GM13976 (cell line): ENCODE measurements around the gene SOX5.

Experiments used
- DNase-seq: peaks from one replicate; pipeline ENCODE4 v3.0.0; 2012; ENCODE audit warnings: low spot score
- CTCF ChIP-seq: IDR thresholded peaks from 2 replicates; pipeline ENCODE4 v1.5.1; 2012; ENCODE audit warnings: borderline replicate concordance, mild to moderate bottlenecking; ENCODE audit not compliant: insufficient read depth; ENCODE audit errors: extremely low read depth, missing control alignments, control extremely low read depth
- in situ Hi-C: fragments of 300-500 bp; cut with MboI; formaldehyde crosslinking; loops from one replicate; pipeline ENCODE4 v1.12.0; 2022; ENCODE audit warnings: low sequenced_read_pairs, mixed read lengths, inconsistent platforms; ENCODE audit not compliant: unreplicated experiment

The SOX5 gene

GRCh38 chr12:23757541-23757962, 191.9 kb downstream of the SOX5 start:
- in situ Hi-C loops, result no loop called here
- no peak for DNase-seq
- TF ChIP-seq CTCF, result no peak

GRCh38 chr12:23756416-23756815, 193.1 kb downstream of the SOX5 start:
- TF ChIP-seq CTCF, result no peak
- no peak for DNase-seq
- in situ Hi-C loops, result no loop called here

GRCh38 chr12:23753628-23754365, 195.7 kb downstream of the SOX5 start:
- no peak for TF ChIP-seq CTCF
- in situ Hi-C loops, result no loop called here
- DNase-seq, result no peak

GRCh38 chr12:23752245-23752644, 197.2 kb downstream of the SOX5 start:
- DNase-seq, result no peak
- no peak for TF ChIP-seq CTCF
- in situ Hi-C loops, result no loop called here

- DNase-seq, result no peak
- TF ChIP-seq CTCF, result no peak
- in situ Hi-C loops, result no loop called here
Measured at GRCh38 chr12:23751641-23752040, 197.8 kb downstream of the SOX5 start.

GRCh38 chr12:23750923-23751322, 198.5 kb downstream of the SOX5 start:
- in situ Hi-C loops, result no loop called here
- DNase-seq, result no peak
- TF ChIP-seq CTCF, result no peak
